HG03439 (cell line): ENCODE data around the gene GDI1.
"Not testable (repeated sequence)": the region's sequence is repeated elsewhere in the genome, so short reads cannot be mapped to it uniquely, and the experiment has no call there.

Experiments
- ATAC-seq: cut with Tn5 transposase; IDR thresholded peaks from one replicate; pipeline ENCODE4 v1.9.1; 2021; ENCODE audit warnings: mild to moderate bottlenecking, moderate library complexity; ENCODE audit not compliant: unreplicated experiment

Gene GDI1

GRCh38 chrX:154436983-154437752 is at the start of gene GDI1:
Gene GDI1 (plus strand): TSS chrX:154437154. CDS start chrX:154437255, 101 bp downstream.
- ATAC-seq = no peak

DNA sequence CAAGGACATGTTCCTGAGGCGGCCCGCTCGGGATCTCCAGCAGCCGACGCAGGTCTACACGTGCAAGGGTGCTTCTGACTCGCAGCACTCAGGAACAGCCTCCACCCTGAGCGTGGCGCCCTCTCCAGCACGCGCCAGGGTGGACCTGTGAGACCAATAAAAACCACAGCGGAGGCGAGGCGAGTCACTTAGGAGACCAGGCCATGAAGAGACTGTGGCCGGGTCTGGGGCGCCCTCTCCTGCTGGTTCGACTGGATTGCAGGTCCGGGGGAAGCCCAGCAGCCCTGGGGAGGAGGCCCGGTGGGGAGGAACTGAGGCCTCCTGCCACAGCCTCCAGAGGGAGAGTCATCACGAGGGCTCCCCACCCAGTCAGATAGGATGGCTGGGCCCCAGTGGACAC is 48.9 kb upstream of the GDI1 start:
- ATAC-seq = peak; percentile 33

DNA sequence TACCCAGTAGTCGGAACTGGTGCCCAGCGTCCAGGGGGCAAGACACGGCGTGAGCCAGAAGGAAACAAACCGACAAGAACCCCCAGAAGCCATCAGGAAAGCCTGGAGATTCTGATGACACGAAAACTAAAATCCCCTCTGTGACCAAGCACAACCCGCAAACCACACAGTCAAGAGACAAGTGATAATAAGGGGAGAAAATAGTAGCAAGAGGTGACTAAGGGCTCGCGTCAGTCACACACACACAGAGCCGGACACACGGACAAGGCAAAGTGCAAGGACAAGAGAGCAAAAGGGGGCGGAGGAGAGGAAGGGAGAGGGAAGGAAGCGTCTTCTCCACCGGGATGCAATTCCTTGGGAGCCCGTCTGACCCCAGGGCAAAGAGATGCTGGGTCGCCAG is 48.3 kb upstream of the GDI1 start:
- ATAC-seq = peak; percentile 23

DNA sequence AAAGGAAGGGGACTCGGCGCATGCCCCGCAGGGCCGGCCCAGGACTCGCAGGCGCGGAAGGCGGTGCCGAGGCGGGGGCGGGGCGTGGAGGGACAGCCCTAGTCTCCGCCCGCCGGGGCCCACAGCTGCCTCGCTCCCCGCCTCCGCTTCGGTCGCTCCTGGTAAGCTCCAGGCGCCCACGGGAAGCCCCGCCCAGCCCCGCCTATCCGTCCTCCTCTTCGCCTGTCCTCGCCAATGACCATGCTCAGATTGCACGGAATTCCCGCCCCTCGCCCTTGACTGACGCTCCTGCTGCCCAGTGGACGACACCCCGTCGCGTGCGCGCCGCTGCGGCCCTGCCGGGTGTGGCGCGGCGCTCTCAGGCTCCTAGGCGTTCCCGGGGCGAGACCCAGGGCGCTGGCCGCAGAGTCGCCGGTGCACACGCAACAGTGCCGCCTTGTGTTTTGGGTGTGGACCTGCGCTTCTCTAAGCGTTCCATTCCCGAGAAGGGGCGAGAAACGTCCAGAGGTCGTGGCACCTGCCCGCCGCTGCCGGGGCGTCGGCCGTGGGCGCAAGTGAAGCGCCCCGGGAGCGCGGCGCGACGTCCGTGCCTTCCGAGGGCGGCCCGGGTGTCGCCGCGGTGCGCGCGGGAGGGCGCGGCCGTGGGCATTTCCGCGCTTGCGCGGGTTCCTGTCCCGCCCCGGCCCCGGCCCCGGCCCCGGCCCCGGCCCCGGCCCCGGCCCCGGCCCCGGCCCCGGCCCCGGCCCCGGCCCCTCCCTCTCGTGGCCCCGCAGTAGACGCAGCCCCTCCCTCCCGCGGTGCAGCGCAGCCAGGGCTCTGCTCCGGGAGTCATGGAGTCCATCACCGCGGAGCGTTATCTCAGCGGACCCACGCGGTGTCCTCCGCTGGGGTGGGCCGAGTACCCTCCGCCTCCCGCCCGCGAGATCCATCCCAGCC is 46.9 kb upstream of the GDI1 start:
- peak; percentile 68 for ATAC-seq

- not testable (repeated sequence) for ATAC-seq
Measured at GRCh38 chrX:154396363-154396762, 40.6 kb upstream of the GDI1 start.

- ATAC-seq = peak; percentile 37
Measured at GRCh38 chrX:154396973-154397887, 39.7 kb upstream of the GDI1 start.

GRCh38 chrX:154397888-154398667 is 38.9 kb upstream of the GDI1 start, which contains the start of gene RPL10:
Gene RPL10 (plus strand): TSS chrX:154398377. CDS start chrX:154398520, 143 bp downstream.
- peak; percentile 79 for ATAC-seq

DNA sequence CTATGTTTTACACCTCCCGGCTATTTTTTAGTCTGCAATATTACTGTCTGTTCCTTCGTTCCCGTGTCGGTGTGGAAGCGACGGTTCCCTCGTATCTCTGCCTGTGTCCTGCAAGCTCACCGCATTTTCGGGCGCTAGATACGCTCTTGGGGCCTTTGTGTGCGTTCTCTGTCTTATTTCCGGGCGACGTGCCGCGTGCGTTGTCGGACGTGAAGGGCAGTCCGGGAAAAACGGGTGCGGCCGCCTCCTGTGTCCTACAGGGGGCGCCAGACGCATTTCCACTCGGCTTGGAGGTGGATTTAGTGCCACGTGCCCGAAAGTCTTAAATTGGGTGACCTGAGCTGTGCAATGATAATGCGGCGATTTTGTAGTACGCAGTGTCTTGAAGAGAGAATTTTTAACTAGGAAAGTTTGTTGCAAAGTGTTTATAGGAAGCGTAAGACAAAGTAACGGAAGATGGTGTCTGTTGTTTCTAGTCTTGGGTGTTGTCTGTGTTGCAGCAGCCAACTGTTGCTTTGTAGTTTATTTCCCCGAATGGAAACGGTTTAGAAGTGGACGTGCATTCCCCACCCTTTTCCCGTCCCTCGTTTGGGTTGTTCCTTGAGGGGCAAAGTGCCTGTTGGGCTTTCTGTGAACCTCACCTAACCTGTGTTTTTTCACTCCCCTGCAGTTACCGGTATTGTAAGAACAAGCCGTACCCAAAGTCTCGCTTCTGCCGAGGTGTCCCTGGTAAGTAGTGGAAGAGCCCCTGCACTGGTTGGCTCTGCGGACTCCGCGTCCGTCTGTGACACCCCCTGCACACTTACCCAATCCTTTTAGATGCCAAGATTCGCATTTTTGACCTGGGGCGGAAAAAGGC is 38.1 kb upstream of the GDI1 start:
- no peak for ATAC-seq

DNA sequence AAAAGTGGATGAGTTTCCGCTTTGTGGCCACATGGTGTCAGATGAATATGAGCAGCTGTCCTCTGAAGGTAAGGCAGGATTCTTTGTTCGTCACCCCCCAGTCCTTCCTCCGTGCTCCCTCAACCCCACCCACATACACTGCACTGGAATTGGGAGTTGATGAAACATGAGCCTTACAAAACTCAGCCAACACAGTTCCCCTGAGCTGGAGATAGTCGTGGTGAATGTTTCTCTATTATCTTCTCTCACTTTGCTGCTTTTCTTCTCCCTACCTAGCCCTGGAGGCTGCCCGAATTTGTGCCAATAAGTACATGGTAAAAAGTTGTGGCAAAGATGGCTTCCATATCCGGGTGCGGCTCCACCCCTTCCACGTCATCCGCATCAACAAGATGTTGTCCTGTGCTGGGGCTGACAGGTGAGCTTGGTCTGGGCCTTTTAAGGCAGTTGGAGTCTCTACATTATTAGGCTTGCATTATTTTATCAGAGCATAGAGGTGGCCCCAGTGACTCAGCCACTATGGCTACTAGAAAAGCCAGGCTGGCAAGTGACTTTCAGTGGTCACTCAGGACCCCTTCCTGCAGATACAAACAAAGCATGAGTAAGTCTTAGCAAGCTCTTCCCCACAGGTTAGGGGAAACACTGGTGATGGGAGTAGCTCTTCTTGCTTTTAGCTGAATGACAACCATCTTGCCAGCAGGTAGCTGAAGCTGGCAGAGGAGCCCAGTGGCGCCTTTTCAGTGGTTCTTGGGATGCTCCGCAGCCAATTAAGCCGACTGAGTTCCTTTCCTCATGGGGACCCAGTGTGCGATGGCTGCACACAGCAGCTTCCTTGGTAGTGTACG is 37.2 kb upstream of the GDI1 start:
- no peak for ATAC-seq

DNA sequence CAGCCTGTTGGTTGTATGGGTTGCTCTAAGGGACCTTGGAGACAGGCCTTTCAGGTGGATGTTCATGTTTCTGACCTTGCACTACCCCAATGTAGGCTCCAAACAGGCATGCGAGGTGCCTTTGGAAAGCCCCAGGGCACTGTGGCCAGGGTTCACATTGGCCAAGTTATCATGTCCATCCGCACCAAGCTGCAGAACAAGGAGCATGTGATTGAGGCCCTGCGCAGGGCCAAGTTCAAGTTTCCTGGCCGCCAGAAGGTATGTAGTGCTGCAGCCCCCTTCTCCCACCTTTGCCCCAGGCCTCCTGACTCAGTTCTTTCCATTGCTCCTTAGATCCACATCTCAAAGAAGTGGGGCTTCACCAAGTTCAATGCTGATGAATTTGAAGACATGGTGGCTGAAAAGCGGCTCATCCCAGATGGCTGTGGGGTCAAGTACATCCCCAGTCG is 36.6 kb upstream of the GDI1 start:
- not testable (repeated sequence) for ATAC-seq

DNA sequence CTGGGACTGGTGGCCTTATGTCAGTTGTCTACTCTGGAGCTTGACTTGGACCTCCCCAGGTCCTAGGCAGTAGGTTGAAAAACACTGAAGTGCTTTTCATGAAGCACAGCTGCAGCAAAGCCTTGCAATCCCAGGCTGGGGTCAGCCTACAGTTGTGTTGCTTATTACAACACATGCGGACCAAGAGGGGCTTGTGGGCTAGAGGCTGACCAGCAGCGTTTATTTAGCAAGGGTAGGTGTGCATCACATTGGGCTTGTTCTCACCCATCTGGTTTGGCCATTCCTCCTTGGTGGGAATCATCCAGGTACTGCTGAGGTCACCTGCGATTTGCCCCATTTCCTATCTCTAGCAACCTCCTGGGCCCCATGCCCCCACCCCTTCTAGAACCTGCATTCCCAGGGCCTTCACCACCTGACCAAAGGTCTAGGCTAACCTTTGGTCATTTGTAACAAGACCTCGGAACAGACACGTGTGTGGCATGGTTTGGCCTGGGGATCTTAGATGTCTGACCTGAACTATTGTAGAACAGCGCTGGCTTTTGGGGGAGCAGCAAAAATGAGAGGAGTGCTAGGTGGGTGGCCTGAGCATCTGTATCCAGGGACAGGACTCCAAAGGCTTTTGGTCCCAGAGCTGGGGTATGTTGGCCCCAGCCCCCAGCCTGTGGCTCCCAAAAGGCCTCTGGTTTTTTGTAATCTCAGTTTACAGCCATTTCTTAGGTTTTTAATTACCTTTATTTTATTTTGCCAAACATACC is 35.7 kb upstream of the GDI1 start:
- no peak for ATAC-seq

DNA sequence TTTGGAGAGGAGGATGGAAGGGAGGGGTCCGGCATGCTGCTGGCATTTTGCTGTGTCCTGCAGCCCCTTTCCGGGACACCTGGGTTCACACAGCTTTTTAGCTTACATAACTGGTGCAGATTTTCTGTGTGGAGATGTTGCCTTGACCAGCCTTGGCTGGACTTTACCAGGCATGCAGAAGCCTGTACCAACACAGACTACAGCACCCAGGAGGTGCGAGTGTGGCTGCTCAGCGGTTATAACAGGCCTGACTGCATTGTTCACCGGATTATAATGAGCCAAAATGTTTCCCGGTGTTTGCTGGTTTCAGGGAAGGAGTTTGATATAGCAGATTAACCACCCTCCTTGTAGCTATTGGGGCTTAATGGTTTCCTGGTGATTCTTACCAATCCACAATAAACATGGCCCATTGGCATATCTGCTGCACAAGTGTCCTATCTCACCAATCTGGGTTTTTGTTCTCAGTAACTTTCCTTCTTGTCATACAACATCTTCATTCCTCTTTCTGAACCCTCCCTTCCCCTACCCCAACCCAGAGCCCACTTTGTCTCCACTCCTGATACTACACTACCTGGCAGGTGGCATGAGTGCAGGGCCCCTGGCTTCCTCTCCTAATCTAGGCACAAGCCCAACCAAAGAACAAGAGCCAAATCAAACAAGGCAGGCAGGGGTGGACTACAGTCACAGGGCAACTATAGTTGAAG is 34.9 kb upstream of the GDI1 start:
- no peak for ATAC-seq

DNA sequence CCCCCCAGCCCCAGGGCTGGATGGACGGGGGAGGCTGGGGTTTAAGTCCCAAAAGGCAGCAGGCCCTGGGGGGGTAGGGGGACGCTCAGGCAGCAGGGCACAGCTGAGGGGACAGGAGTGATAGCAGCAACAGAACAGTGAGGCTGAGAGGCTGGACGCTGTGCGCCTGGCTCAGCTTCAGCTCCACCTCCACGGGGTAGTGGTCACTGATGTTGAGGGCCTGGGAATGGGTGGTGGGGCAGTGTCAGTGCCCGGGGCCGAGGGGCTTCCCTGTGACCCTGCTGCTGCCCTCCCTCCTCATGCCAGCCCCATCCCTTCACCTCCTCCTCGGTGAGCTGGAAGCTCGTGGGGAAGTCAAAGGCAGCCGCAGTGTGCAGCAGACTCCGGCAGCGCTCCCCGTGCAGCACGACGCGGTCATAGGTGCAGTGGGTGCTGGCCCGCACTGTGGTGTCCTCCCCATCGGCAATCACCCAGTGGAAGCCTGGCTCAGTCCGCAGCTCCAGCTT is 34.3 kb upstream of the GDI1 start:
- no peak for ATAC-seq

- ATAC-seq = no peak
Measured at GRCh38 chrX:154403192-154403591, 33.8 kb upstream of the GDI1 start.

- ATAC-seq = no peak
Measured at GRCh38 chrX:154403858-154404257, 33.1 kb upstream of the GDI1 start.

- ATAC-seq = no peak
Measured at GRCh38 chrX:154404625-154405192, 32.2 kb upstream of the GDI1 start.
